Osteocyte (in vitro differentiated cells): Measurements from ENCODE around the gene ATP8B4. TPM values are rescaled to one million over a fixed set of nuclear protein-coding genes. Genes with fewer than 3 reads are reported as not detected.

Source experiments
- DNase-seq: peaks from one replicate; pipeline ENCODE4 v3.0.0; 2021; ENCODE audit warnings: mixed read lengths; ENCODE audit not compliant: unreplicated experiment; ENCODE audit errors: extremely low spot score
- H3K27ac Mint-ChIP-seq: one replicate; pipeline ENCODE4 v1.8.0; 2021; ENCODE audit warnings: mild to moderate bottlenecking, mixed read lengths; ENCODE audit not compliant: unreplicated experiment
- H3K27me3 Mint-ChIP-seq: one replicate; pipeline ENCODE4 v1.8.0; 2021; ENCODE audit warnings: mixed read lengths; ENCODE audit not compliant: unreplicated experiment
- H3K36me3 Mint-ChIP-seq: one replicate; pipeline ENCODE4 v1.8.0; 2021; ENCODE audit warnings: mixed read lengths; ENCODE audit not compliant: unreplicated experiment
- H3K4me1 Mint-ChIP-seq: one replicate; pipeline ENCODE4 v1.8.0; 2021; ENCODE audit warnings: mixed read lengths; ENCODE audit not compliant: unreplicated experiment
- H3K4me3 Mint-ChIP-seq: one replicate; pipeline ENCODE4 v1.8.0; 2021; ENCODE audit warnings: mild to moderate bottlenecking, moderate library complexity, mixed read lengths; ENCODE audit not compliant: unreplicated experiment
- H3K9me3 Mint-ChIP-seq: one replicate; pipeline ENCODE4 v1.8.0; 2021; ENCODE audit warnings: mixed read lengths; ENCODE audit not compliant: unreplicated experiment
- CTCF ChIP-seq: fragments of 200-600 bp; sonication (generic); IDR thresholded peaks from 2 replicates; pipeline ENCODE4 v1.5.0; 2021; ENCODE audit warnings: antibody characterized with exemption, mild to moderate bottlenecking, moderate library complexity
- total RNA-seq: library from RNA; stranded (reverse); gene quantifications from 2 replicates; pipeline ENCODE4 v1.2.1, GENCODE V29; 2021

Gene ATP8B4
- total RNA-seq, 1 donor from 2014 or later, result not detected

- Mint-ChIP-seq H3K36me3 (no peaks in the 10 kb centered on the region), H3K27ac (no peak overlapping the region), H3K4me3 (no peak overlapping the region)
Measured at GRCh38 chr15:50046159-50046558, 72.9 kb downstream of the ATP8B4 start.

DNA sequence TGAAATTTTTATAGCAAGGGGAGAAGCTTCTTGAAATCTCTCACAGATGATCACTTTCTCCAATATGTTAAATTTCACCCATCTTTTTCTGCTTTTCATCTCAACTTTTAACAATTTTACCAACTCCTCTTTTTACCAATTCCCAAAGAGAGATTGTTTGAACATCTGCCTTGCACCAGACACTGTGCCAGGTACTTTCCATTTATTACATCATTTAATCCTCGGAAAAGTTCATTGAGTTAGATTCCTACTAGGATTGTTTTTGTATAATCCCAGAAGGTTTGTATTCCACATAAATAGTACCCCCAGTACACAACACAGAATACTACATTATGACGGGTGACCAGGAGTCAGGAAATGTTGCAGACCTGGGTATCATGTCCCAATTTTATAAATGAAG, 74.1 kb downstream of the ATP8B4 start:
- no peak for TF ChIP-seq CTCF
- Mint-ChIP-seq H3K27ac (no peak overlapping the region), H3K27me3 (peaks cover 24% of the 10 kb centered on the region), H3K4me1 (no peaks in the 10 kb centered on the region), H3K36me3 (no peaks in the 10 kb centered on the region), H3K4me3 (no peak overlapping the region), H3K9me3 (peaks cover 11% of the 10 kb centered on the region)
- no peak for DNase-seq

More at GRCh38 chr15:50046159-50046558, 72.9 kb downstream of the ATP8B4 start:
- TF ChIP-seq CTCF, result no peak
- no peaks in the 10 kb centered on the region for H3K4me1 Mint-ChIP-seq
- no peak for DNase-seq
- H3K27me3 Mint-ChIP-seq, result peaks cover 14% of the 10 kb centered on the region
- peaks cover 11% of the 10 kb centered on the region for H3K9me3 Mint-ChIP-seq

GRCh38 chr15:50044406-50044805, 74.6 kb downstream of the ATP8B4 start:
- H3K9me3 Mint-ChIP-seq, result peaks cover 11% of the 10 kb centered on the region
- H3K27me3 Mint-ChIP-seq, result peaks cover 24% of the 10 kb centered on the region
- no peak overlapping the region for H3K27ac Mint-ChIP-seq
- DNase-seq, result no peak
- TF ChIP-seq CTCF, result no peak
- H3K36me3 Mint-ChIP-seq, result no peaks in the 10 kb centered on the region
- no peak overlapping the region for H3K4me3 Mint-ChIP-seq
- no peaks in the 10 kb centered on the region for H3K4me1 Mint-ChIP-seq

- no peak for TF ChIP-seq CTCF
- no peak for DNase-seq
- Mint-ChIP-seq H3K4me3 (no peak overlapping the region), H3K27me3 (peaks cover 36% of the 10 kb centered on the region), H3K27ac (no peak overlapping the region), H3K4me1 (no peaks in the 10 kb centered on the region), H3K36me3 (no peaks in the 10 kb centered on the region), H3K9me3 (peaks cover 11% of the 10 kb centered on the region)
Measured at GRCh38 chr15:50042775-50043174, 76.3 kb downstream of the ATP8B4 start.

GRCh38 chr15:50030456-50030855, 88.6 kb downstream of the ATP8B4 start:
- Mint-ChIP-seq H3K27me3 (peaks cover 27% of the 10 kb centered on the region), H3K9me3 (no peaks in the 10 kb centered on the region), H3K36me3 (no peaks in the 10 kb centered on the region), H3K4me3 (no peak overlapping the region), H3K27ac (no peak overlapping the region), H3K4me1 (no peaks in the 10 kb centered on the region)
- DNase-seq, result no peak
- TF ChIP-seq CTCF, result no peak
